ENCODE measurements around the gene PCYT1A. TPM values are rescaled to one million over a fixed set of nuclear protein-coding genes. Genes with fewer than 3 reads are reported as not detected.

Gene PCYT1A
- total and polyA plus RNA-seq, 4 donors: 21.2 to 67.4 (median 42.7) TPM

GRCh38 chr3:196180346-196180745, 107.2 kb downstream of the PCYT1A start:
- Histone ChIP-seq H3K9ac (ENCODE audit: insufficient read depth in 1 of 2, low read length in 2 of 2) (no peak overlapping the region), H3K9me3 (ENCODE audit: control insufficient read depth in 4 of 4, insufficient read depth in 3 of 4, low read length in 3 of 4) (no peaks in the 10 kb centered on the region), H3K27ac (ENCODE audit: low read depth in 1 of 2, low read length in 1 of 2) (peak overlapping the region in 1 of 2 donors; percentile 54), H3K27me3 (ENCODE audit: control insufficient read depth in 3 of 3, insufficient read depth in 3 of 3, low read length in 2 of 3) (no peaks in the 10 kb centered on the region), H3K4me1 (ENCODE audit: control insufficient read depth in 5 of 5, insufficient read depth in 5 of 5, low read length in 5 of 5) (peaks cover 0 to 4% (median 0%) of the 10 kb centered on the region in 5 donors), H3K4me3 (no peak overlapping the region), H3K36me3 (ENCODE audit: control insufficient read depth in 4 of 4, insufficient read depth in 4 of 4, low read length in 4 of 4) (no peaks in the 10 kb centered on the region)
- TF ChIP-seq CTCF (IDR thresholded peaks at IDR 0.05; ENCODE audit: control extremely low read depth, extremely low read depth): no peak
- ATAC-seq (ENCODE audit: insufficient read depth, low FRiP score) (no peak), DNase-seq (no peak)
- WGBS, 2 donors: 80 to 81% methylated on average over 9 of the region's 9 CpGs

Small RNAs within 50 kb of the gene (small RNA-seq; reads per million reads assigned to genes)
- gene AC069257.2 (ENCODE audit: low replicate concordance) (not detected), gene RF00019 (ENCODE audit: low replicate concordance) (not detected)

Other genes with a start within 250 kb of the PCYT1A start
- 100 to 1,000 TPM; 148 to 259 TPM for gene TFRC, start 205.6 kb downstream of the PCYT1A start, total RNA-seq
- gene TFRC, start 205.6 kb downstream of the PCYT1A start, polyA plus RNA-seq: 10 to 100 TPM; 28.1 to 77.2 TPM
- 1 to 10 TPM; 1.1 to 5.4 TPM for gene ZDHHC19, start 76.3 kb downstream of the PCYT1A start, total RNA-seq
- gene ZDHHC19, start 76.3 kb downstream of the PCYT1A start, polyA plus RNA-seq: 10 to 100 TPM in 1 of 2 donors, 1 to 10 TPM in 1; 2.6 to 18.9 TPM
- gene SLC51A, start 71.2 kb downstream of the PCYT1A start, total RNA-seq: 1 to 10 TPM; 1.1 to 2.8 TPM
- gene SLC51A, start 71.2 kb downstream of the PCYT1A start, polyA plus RNA-seq: 1 to 10 TPM in 1 of 2 donors, under 1 TPM in 1; 0.73 to 7.2 TPM
- 10 to 100 TPM in 1 of 2 donors, 1 to 10 TPM in 1; 2.5 to 12.7 TPM for gene DYNLT2B, start 30.5 kb upstream of the PCYT1A start, total RNA-seq
- gene DYNLT2B, start 30.5 kb upstream of the PCYT1A start, polyA plus RNA-seq: 10 to 100 TPM; 14.7 to 22.4 TPM
- 1 to 10 TPM in 1 of 2 donors, not detected in 1; 7.5 TPM for gene TM4SF19, start 50.7 kb upstream of the PCYT1A start, total RNA-seq
- gene TM4SF19, start 50.7 kb upstream of the PCYT1A start, polyA plus RNA-seq: 1 to 10 TPM; 3.5 to 9.8 TPM
- gene UBXN7, start 144.7 kb upstream of the PCYT1A start, total RNA-seq: 10 to 100 TPM; 36.0 to 45.8 TPM
- 10 to 100 TPM in 1 of 2 donors, 1 to 10 TPM in 1; 5.2 to 14.7 TPM for gene UBXN7, start 144.7 kb upstream of the PCYT1A start, polyA plus RNA-seq
- 10 to 100 TPM; 16.6 to 25.7 TPM for gene RNF168, start 216.0 kb upstream of the PCYT1A start, total RNA-seq
- gene RNF168, start 216.0 kb upstream of the PCYT1A start, polyA plus RNA-seq: 1 to 10 TPM; 7.2 to 9.4 TPM
- gene SMCO1, start 227.6 kb upstream of the PCYT1A start, total RNA-seq: not detected
- not detected for gene SMCO1, start 227.6 kb upstream of the PCYT1A start, polyA plus RNA-seq

Measured in lung (tissue), 13 donors.